Endothelial cell of umbilical vein (primary cell): ENCODE results near the gene TARM1.

Experiments
- CTCF ChIP-seq, 2 donors: IDR thresholded peaks; 1 replicate in 1 of 2; 2 replicates in 1 of 2; pipeline ENCODE4 v1.5.1; 2011; ENCODE audit warnings: low read length in 2 of 2, mild to moderate bottlenecking in 2 of 2, moderate library complexity in 2 of 2, control low read depth in 1 of 2, inconsistent platforms in 1 of 2, low read depth in 1 of 2; ENCODE audit not compliant: insufficient read depth in 1 of 2; ENCODE audit errors: extremely low read depth in 1 of 2
- POLR2AphosphoS5 ChIP-seq: IDR thresholded peaks from 2 replicates; pipeline ENCODE4 v1.6.1; 2012; ENCODE audit warnings: low read depth, mild to moderate bottlenecking, control low read depth, low read length, moderate library complexity; ENCODE audit not compliant: insufficient read depth

- TF ChIP-seq CTCF (IDR thresholded peaks at IDR 0.05; ENCODE audit: extremely low read depth in 1 of 2, insufficient read depth in 1 of 2, low read depth in 1 of 2, low read length in 2 of 2) (no peak), POLR2AphosphoS5 (no peak)
Observed at GRCh38 chr19:54121259-54121658, 40.1 kb upstream of the TARM1 start.
